GM12801 (cell line): ENCODE measurements around the gene PREB.

Experiments used
- TF ChIP-seq, protein P1 (sequence below): IDR thresholded peaks from one replicate; pipeline ENCODE4 v1.5.1; 2011; ENCODE audit warnings: control low read depth; ENCODE audit not compliant: insufficient read length; ENCODE audit errors: extremely low read depth

Gene PREB

DNA sequence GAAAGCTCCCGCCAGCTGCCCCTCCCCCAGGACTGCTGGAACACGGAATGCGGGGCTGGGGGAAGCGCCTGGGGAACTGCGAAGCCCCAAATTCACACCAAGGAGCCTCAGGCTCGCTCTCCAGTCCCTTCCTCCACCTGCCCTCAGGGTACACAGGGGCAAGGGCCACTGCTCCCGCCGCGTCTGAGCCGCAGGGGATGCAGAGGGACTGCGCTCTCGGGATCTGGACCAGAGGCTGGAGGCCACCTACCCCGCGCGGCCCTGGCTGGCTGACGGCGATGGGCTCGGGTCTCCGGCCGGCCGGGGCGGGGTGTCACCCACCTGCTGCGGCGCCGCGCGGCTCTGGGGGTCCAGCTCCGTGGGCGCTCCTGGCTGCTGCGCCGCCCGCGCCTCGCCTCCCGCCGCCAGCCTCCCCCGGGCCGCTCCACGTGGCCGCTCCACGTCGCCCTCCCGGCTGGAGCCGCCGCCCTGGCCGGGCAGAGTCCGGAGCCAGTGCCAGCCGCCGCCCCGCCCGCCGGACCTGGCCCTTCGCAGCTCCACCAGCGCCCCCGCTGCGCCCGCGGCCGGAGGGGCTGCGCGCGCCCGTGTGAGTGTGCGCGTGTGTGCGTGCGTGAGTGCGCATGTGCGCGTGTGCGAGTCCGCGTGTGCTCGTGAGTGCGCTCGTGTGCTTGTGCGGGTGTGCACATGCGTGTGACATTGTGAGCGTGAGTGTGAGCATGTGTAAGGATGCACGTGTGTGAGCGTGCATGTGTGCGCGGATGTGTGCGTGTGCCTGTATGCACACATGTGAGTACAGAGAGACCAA lies 15.7 kb downstream of the PREB start, which contains the start of gene CGREF1:
Gene CGREF1 (minus strand): TSS at position 604 of the 805 bp plus-strand sequence. CDS start 14,762 bp downstream, outside the sequence.
- TF ChIP-seq, protein P1, sequence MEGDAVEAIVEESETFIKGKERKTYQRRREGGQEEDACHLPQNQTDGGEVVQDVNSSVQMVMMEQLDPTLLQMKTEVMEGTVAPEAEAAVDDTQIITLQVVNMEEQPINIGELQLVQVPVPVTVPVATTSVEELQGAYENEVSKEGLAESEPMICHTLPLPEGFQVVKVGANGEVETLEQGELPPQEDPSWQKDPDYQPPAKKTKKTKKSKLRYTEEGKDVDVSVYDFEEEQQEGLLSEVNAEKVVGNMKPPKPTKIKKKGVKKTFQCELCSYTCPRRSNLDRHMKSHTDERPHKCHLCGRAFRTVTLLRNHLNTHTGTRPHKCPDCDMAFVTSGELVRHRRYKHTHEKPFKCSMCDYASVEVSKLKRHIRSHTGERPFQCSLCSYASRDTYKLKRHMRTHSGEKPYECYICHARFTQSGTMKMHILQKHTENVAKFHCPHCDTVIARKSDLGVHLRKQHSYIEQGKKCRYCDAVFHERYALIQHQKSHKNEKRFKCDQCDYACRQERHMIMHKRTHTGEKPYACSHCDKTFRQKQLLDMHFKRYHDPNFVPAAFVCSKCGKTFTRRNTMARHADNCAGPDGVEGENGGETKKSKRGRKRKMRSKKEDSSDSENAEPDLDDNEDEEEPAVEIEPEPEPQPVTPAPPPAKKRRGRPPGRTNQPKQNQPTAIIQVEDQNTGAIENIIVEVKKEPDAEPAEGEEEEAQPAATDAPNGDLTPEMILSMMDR = no peak

DNA sequence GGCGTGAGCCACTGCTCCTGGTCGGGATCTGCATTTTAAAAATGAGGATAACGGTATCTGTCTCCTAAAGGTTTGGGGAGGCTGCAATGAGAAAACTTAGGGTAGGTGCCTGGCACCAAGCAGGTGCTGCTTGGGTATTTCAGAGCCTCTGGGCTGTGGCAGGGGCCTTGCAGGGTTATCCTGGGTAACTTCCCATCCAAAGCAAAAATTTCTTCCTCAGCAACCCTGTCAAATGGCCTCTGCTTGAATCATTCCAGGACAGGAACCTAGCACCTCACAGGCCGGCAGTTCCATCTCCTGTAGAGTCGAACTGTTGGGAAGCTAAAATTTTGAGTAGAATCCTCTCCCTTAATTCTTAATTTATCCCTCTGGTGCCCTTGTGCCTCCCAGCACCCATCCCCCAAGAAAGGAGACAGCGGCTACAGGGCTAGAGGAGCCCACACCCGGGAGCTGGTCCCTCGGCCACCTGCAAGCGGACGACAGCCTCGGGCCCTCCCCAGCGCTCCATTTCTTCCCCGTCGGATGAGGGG lies 16.4 kb downstream of the PREB start:
- TF ChIP-seq, protein P1 = no peak

DNA sequence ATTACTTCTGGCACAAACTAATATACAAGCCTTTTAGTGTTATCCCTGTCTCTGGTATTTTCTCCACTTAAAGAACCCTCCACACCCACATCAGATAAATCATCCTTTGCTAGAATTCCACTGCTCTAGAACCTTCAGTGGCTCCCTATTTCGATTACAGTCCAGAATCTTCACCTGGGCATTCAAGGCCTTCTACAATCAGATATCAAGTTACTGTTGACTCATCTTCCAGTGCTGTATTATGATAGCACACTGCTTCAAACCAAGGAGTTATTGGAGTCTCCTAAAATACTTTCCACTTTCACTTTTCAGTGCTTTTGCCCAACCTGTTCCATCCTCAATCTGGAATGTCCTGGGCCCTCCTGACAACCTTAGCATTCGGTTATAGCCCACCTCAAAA lies 18.9 kb downstream of the PREB start:
- TF ChIP-seq, protein P1 = no peak

DNA sequence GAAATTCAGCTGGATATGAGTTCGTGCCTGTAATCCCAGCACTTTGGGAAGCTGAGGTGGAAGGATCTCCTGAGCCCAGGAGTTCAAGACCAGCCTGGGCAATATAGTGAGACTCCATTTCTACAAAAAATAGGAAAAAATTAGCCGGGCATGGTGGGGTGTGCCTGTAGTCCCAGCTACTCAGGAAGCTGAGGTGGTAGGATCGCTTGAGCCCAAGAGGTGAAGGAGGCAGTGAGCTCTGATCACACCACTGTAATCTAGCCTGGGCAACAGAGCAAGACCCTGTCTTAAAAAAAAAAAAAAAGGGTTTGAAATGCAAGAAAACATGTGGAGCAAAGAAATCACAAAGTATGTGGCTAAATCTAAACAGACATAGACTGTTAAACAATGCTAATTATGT lies 25.4 kb downstream of the PREB start:
- TF ChIP-seq, protein P1 = no peak

DNA sequence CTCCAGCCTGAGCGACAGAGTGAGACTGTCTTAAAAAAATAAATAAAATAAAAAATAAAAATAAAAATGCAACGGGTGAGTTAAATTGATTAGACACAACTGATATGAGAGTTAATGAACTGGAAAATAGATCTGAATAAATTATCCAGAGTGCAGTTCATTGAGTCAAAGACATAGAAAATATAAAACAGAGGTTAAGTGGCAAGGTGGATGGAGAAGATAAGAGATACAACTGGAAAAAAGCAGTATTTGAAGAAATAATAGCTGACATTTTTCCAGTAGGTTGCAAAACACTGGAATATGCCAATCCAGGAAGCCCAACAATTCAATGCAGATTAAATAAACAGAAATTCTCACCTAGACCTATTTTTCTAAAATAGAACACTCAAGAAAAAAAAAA lies 26.2 kb downstream of the PREB start:
- TF ChIP-seq, protein P1 = no peak

DNA sequence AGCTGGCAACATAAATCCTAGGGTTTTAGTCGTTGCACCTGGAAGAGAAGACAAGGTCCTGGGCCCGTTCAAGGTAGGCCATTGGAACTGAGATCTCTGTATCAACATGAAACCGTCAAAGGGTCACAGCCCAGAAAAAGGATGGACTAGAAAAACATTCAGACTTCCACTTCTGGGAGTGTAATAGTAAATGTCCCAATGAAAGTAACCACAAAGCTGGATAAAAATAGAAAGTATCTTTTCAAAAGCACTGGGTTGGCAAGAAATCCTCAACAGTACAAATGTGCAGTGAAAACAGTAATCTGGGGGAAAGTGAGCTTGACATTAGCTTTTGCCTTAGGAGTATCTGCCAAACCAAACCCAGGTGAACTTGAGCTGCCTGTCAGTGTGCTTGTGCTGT lies 28.5 kb downstream of the PREB start:
- TF ChIP-seq, protein P1 = no peak

DNA sequence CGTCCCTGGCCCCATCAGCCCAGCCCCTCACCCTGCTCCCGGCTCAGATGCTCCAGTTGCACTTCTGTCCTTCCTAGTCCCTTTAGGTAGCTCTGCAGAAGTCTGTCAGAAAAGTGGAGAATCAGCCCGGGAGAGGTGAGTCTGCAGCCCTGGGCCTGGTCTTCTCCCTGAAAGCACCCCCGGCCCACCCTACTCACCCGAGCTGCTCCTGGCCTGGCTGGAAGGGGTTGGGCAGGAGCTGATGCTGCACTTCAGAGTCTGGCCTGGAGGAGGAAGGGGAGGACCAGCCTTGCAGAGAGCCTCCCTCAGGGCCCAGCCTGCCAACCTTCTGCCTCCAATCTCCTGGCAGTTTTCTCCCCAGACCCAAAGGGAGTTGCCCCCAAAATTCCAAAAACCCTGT lies 32.1 kb downstream of the PREB start:
- TF ChIP-seq, protein P1 = no peak
